NCI-H1436 (cell line): Measurements from ENCODE around the gene ABR.
"Not testable (repeated sequence)": the region's sequence is repeated elsewhere in the genome, so short reads cannot be mapped to it uniquely, and the experiment has no call there.

ENCODE experiments used
- DNase-seq: peaks from one replicate; lab custom pipeline; 2025; lab: John Stamatoyannopoulos, UW

Gene ABR

DNA sequence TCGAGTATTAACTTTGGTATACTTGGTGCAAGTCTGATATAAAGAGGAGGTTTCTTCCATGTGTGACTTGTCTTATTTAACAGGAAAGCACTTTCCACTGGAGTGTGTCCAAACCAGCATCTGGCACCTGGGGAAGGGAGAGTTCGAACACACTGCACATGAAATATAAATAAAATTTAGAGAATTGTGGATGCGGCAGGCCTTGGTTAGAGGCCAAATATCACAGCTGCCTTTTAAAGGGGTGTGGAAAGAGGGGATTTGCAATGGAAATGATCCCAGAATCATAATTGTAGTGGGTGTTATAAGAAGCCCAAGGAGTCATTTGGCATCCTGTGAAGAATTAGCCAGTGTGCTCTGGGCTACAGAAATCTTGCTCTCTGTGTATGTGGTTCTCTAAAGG is 195.9 kb downstream of the ABR start:
- no peak for DNase-seq

DNA sequence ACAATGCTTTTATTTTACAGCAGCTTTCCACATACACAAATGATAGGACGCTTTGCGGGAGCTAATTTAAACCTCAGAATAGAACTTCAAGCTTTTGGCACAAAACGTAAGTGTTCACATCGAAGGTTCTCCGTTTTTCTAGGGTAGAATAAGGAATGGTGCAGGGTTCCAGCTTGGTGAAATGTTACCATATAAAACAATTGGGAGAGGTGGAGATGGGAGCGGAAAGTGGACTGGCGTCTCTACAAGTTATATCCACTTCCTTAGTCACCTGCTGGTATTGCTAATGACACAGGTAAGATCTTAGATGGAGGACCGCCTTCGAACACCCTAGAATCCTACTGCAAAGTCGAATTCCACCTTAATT is 198.5 kb downstream of the ABR start:
- no peak for DNase-seq

DNA sequence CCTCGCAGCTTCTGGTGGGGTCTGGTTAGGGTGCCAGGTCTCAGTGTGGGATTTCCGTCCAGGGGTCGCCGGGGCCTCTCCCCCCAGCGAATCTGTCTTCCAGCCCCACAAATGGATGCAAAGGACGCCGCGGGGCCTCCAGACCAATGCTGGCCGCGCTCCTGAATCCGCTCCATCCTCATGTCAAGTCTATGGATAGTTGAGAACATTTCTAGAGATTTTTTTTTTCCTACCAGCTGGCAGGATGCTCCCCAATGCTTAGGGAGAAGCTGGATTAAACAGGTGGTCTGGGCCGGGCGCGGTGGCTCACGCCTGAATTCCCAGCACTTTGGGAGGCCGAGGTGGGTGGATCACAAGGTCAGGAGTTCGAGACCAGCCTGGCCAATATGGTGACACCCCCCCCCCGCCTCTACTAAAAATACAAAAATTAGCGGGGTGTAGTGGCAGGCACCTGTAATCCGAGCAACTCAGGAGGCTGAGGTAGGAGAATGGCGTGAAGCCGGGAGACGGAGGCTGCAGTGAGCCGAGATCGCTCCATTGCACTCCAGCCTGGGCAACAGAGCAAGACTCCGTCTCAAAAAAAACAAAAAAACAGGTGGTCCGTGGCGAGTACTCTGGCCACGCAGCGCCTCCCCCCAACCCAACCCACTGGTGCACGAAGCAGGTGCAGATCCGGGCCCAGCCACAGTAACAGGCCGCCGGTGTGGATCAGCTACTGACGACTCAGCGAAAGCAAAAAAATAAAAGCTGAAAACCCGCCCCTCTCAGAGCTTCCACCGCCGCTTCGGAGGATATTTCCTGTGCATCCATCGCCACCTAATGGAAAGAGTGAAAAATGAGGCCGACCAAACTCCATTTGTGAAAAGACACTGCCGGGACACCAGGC is 199.1 kb downstream of the ABR start:
- peak; percentile 82 for DNase-seq

DNA sequence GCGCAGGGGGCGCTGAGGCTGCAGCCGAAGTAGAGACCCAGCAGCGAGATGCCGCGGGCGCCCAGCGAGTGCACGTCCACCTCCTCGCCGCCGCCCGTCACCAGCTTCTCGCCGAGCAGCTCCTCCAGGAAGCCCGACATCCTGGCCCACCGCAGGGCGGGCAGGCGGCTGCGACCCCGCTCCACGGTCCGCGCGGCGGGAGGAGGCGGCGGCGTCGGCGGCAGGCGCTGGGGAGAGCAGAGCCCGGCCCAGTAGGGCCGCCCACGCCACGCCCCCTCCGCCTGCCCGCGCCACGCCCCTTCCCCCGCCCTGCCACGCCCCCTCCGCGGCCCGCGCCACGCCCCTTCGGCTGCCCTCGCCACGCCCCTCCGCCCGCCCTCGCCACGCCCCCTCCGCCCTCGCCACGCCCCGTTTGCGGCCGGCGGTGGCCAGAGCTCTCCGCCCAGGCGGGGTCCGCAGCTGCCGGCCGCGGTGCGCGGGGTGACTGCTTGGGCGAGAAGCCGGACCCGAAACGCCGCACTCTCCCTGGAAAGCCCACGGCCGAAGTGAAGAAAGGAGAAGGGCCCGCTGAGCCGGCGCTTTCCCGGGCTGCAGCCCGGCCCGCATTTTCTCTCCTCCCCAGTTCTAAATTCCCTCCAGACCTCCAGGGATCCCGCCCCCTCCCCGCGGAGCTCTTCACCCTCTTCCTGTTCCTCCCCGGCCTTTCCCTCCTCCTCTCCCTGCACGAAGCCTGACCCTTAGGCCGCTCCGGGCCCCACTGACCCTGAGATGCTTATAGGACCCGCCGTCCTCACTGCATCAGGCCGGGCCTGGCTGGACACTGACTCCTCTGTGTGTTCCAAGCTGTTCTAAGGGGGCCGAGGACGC is 200.0 kb downstream of the ABR start, which contains the start of gene NXN:
Gene NXN (minus strand): TSS at position 238 of the 867 bp plus-strand sequence.
- peak; percentile 59 for DNase-seq

DNA sequence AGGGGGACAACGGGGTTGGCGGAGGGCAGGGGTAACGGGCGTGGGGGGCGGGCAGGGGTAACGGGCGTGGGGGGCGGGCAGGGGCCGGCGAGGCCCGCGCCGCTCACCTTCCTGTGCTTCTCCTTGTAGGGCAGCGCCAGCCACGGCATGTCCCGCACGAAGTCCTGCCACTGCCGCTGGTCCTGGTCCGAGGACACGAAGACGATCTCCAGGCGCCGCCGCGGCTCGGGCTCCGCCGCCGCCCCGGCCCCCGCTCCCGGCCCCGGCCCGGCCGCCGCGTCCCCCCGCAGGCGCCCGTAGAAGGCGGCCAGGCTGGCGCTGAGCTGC is 200.6 kb downstream of the ABR start:
- DNase-seq, result no peak

DNA sequence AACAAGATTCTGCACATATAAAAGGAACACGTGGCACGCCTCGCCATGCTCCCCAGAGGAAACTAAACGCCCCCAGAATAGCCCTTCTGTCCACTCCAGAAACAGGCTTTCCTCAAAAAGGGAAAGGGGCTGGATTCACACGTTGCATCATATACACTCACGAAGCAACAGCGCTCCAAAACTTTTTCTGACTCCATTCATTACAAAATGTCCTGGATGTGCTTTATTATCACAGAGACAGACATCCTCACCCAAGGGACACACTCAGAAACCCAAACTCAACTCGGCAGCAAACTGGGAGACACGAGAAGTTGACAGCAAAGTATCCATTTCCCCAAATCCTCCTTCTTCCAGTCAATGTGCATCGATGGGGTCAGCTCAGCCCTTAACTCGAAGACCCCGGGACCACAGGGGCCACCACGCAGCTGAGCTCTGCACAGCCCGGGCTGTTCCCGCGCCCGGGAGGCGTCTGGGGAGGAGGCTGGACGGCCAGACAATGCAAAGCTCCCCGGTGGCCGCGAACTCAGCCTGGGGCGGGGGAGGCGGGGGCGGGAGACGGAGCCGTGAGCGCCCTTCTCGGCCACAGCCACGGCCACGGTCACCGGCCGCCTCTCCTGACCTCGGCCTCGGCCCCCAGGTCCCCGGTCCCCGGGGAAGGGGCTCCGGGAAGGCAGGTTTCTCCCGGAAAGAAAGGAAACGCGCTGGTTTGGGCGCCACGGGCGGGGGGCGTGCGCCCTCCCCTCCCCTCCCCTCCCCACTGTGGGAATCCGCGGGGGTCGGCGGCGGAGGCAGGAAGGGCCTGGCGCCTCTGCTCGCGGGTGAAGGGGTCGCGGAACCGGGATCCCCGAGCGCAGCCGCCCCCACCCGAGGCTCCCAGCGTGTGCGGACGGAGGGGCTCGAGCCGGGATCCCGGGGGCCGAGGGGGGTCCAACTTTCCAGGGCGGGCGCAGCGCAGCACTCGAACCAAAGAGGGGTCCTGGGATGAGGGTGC is 201.4 kb downstream of the ABR start:
- DNase-seq, result no peak

DNA sequence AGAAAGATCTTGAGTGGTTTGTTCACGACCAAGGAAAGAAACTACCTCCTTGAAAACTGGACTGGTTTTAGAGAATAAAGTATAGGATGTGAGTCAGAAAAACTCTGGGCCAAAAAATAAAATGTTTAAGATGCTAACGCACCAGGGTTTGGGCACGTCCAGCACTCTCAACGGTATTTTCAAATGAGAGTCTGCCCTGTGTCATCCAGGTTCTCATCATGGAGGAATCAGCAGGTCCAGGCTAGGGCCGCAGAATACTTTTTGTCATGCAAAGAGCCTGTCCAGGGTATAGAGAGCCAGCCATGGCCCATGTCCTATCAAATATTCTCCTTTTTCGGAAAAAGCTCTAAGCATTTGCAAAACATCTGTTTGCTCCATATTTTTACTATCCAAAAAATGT is 202.6 kb downstream of the ABR start:
- DNase-seq, result no peak

DNA sequence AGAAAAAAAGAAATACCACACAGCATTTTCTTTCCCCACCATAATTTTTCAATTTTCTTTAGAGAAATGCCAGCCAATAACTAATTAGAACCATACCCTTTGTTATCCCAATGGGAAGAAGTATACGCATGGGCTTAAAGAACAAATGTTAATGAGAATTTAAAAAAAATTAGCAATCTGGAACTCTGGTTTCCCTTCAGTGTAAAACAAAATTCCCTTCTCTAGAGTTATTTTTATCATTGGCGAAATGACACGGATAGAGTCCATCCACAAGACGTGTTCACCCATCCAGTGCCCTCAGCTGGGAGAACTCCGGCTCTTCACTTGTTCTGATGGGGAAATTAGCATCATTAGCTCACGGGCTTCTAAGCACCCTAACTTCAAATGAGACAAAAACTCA is 203.5 kb downstream of the ABR start:
- DNase-seq, result no peak

DNA sequence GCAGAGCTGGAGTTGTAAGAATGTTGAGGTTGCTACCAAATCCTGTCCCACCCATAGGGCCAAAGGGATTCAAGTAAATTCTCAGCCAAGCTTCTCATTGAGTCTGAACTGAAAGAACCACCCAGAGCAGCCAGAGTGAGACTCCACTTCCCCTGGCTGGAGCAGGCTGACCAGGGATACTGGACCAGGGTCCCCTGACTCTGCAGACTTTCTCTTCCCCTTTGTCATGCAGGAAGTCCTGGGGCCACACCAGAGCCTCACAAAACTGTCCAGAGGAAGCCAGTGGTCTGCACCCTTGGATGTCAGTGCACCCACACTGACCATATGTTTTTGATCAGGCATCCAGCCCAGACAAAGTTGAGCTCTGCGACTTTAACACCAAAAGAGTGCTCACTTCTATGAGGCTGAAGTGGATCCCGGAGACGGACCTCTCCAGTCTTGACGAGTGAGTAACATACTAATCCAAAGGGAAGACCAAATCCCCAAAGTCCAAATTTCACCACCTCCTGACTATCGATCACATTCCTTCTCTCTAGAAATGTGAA is 204.3 kb downstream of the ABR start:
- no peak for DNase-seq

DNA sequence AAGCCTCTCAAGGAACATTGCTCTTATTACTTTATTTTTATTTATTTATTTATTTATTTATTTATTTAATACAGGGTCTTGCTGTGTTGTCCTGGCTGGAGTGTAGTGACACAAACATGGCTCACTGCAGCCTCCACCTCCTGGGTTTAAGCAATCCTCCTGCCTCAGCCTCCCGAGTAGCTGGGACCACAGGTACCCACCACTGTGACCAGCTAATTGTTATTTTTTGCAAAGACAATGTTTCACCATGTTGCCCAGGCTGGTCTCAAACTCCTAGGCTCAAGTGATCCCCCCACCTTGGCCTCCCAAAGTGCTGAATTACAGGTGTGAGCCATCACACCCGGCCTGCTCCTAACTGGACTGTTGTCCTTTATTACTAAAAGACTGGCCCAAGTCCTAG is 205.0 kb downstream of the ABR start:
- not testable (repeated sequence) for DNase-seq

DNA sequence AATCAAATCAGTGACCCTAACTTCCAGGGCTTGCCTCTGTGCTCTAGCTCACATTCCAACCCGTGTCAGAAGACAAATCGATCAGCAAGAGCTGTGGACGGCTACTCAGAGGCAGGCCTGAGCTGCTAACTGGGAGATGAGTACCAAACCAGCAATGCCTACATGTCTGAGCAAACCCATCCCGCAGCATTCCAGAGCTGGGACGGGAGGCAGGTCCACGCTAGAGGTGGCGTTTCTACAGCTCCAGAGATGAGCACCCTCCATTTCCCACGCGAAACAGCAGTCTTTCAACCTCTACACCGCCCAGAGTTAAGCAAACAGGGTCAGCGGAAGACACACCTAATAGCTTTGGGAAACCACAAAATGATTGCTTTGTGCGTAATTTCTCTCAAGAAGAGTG is 206.7 kb downstream of the ABR start:
- DNase-seq, result no peak

DNA sequence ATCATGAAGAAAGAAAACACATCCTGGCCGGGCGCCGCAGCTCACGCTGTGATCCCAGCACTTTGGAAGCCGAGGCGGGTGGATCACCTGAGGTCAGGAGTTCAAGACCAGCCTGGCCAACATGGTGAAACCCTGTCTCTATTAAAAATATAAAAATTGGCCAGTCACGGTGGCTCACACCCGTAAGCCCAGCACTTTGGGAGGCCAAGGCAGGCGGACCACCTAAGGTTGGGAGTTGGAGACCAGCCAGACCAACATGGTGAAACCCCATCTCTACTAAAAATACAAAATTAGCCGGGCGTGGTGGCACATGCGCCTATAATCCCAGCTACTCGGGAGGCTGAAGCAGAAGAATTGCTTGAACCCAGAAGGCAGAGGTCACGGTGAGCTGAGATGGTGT is 207.9 kb downstream of the ABR start:
- not testable (repeated sequence) for DNase-seq

DNA sequence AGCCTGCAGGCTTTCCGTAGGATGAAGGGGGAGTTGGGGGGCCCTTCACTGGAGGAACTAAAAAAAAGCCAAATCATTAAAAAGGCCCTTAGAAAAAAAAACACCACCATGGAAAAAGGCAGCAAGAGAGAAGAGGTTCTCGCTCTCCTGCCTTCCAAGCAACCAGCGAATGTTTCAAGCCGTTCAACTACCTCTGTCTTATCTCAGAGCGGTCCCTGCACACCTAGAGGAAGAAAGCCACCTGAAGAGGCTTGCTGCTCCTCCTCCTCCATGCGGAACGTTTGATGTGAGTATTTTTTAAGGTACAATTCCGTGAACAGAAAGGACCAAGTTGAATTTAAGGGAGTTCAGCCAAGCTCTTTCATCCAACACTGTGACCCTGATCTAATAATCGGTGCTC is 209.4 kb downstream of the ABR start:
- no peak for DNase-seq

DNA sequence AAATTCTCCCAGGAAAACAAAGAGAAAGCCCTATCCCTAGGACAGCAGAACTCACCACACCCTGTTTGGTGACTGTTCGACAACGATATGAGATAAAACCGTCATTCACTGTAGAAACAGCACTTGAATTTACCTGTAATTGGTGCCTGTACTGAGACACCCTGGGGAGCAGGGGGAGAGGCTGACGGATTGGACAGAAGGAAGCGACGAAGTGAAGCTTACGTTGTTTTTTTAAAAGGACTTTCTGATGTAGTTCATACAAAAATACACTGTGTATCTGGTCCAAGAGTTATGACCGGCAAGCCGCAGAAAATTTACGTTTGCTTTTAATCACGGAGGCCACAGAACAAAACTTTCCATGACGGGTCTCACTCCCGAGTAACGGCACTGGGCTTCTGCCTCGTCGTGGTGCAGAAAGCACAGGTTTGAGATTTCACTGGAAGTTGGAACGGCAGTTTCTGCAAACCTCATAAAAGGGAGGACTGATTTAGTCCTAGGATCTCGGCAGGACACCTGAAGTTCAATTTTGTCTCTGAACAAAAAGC is 209.9 kb downstream of the ABR start:
- peak; percentile 49 for DNase-seq

DNA sequence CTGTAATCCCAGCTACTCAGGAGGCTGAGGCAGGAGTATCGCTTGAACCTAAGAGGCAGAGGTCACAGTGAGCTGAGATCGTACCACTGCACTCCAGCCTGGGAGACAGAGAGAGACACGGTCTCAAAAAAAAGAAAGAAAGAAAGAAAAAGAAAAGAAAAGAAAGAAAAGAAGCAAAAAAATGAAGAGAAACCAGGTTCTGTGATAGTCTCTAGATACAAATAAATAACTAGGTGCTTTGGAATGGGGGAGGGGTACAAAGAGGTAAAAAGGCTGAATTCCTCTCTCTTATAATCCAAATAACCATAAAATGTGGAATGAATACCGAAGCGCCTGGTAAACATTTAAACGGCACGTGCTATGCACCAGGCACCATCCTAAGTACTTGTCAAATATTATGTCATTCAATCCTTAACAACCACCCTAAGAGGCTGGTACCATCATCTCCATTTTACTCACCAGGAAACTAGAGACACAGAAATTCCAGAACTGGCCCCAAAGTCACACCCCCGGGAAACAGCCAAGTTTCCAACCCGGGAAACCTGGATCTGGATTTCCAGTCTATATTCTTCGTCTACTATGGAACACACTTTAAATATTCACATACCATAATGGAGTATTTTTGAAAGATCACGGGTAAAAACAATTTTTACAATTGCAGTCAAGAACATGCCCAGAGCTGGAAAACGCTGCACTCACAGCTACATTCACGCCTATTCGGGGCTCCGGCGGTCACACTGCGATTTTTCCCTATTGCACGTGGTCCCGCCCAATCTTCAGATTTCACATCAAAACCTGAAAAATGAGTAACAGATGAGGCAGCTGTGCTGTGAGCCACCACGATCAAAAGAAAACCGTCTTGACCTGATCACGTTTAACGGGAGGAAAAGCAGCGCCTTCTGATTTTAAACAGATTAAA is 210.7 kb downstream of the ABR start:
- DNase-seq, result no peak

DNA sequence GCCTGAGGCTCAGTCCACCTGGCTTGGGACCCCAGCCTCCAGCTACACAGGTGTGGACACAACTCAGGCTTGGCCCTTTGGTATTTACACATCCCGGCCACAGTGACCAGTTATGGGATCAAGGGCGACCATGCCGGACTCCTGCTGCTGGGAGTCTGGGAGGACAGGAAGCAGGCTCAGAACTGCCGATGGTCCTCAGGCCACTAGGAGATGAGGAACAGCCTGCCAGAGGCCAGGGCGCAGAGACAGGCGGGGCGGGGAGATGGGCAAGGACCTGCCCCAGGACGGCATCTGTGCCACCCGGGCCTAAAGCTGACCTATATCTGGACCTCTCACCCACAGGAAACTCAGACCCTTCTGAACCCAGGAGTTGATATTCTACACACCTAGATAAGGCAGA is 212.7 kb downstream of the ABR start:
- no peak for DNase-seq

DNA sequence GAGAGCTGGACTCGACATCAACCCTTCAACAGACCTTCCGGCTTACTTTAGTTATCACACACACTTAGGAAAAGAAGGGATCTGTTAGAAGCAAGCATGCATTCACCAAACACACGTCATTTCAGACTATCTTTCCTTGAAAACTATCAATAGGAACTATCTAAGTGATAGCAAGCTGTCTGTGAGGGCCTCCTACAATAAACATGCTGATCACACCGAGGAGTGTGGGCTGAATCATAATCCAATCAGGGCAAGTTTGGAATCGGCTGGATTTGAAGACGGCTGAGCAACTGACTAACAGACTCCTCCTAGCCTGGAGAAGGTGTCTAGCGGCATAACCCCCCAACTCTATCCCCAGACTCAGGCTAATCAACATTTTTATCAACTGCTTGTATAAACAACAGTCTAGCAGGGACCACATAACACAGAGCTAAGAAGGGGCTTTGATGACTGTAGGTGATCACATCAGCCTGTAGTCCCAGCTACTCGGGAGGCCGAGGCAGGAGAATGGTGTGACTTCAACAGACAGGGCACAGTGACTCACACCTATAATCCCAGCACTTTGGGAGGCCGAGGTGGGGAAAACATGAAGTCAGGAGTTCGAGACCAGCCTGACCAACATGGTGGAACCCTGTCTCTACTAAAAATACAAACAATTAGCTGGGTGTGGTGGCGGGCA is 214.3 kb downstream of the ABR start:
- DNase-seq, result no peak

DNA sequence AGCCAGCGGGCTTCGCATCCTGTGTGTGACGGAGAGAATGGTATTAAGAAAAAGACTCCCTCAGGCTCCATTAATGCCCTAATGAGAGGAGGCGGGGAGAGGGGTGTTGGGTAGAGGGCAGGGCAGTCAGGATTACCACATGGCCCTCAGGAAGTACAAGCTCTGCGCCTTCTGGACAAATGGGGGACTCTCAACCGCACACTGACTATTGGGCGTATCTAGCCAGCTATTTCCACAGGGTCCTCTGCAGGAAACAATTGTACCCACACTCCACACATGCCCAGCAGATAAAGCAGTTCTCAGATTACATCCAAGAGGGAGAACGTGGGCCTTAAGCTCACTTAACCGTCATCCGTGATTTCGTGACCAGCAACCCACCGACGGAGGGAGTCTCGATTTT is 214.9 kb downstream of the ABR start:
- no peak for DNase-seq

DNA sequence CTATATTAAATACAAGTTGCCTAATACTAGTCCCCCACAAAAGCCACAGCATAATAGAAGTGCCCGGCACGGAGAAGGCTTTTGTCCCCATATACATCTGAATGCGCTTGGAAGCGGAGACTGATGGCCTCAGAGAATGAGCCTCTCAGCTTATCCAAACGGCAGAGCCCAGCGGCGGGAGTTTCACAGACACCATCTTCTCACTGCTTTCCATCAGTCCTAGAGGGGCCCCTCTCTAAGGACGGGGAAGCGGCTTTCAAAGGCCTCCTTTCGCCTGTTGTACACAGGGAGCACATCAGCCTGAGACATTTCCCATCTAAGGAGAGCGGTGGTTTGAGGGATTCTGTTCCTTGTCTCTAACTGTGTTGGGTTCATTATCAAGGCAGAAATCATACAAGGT is 217.1 kb downstream of the ABR start:
- DNase-seq, result no peak

DNA sequence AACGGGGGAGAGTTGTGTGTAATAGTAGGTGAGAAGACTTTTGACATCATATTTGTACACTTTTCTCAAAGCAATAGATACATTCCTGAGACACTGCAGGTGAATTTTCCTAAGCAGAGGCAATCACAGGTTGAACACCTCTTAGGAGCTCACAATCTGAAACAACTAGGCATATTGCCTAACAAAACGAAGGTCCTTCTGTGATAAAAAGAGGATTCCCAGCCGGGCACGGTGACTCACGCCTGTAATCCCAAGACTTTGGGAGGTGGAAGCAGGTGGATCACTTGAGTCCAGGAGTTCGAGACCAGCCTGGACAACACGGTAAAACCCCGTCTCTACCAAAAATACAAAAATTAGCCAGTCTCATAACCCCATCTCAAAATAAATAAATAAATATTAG is 217.6 kb downstream of the ABR start:
- no peak for DNase-seq
